ENCODE data around the gene JCAD.

GRCh38 chr10:30056767-30057355, 2.5 kb downstream of the JCAD start:
- TF ChIP-seq POLR2A (IDR thresholded peaks at IDR 0.05) (no peak), CTCF (IDR thresholded peaks at IDR 0.05) (no peak), EP300 (IDR thresholded peaks at IDR 0.05) (no peak)

Data from ovary (tissue), 3 donors.